MM.1S (cell line): Measurements from ENCODE around the gene ZDHHC8.

ENCODE experiments used
- CTCF ChIP-seq: fragments of 300-600 bp; sonication (generic); IDR thresholded peaks from 2 replicates; pipeline ENCODE4 v1.5.1; 2016; ENCODE audit warnings: antibody characterized with exemption, low read length, mixed read lengths
- EZH2phosphoT487 ChIP-seq: fragments of 300-600 bp; sonication (generic); IDR thresholded peaks from 2 replicates; pipeline ENCODE4 v1.6.1; 2018; ENCODE audit warnings: antibody characterized with exemption, low read length

- TF ChIP-seq CTCF = no peak
- no peak for TF ChIP-seq EZH2phosphoT487
Observed at GRCh38 chr22:20106205-20106848, 25.3 kb upstream of the ZDHHC8 start.
